Measurements from ENCODE around the gene RGL2. TPM values are rescaled to one million over a fixed set of nuclear protein-coding genes. Genes with fewer than 3 reads are reported as not detected.

Gene RGL2
- total and polyA plus RNA-seq, 2 of the 13 experiments (the other 11 are each of a cell fraction or from before 2014, with no cell fraction given) = 22.9 to 47.4 TPM

- TF ChIP-seq IKZF5 (CRISPR knock-in tag; IDR thresholded peaks at IDR 0.05) (peak; percentile 69), GMEB1 (CRISPR knock-in tag; IDR thresholded peaks at IDR 0.05; ENCODE audit: borderline replicate concordance) (peak; percentile 79), ZNF777 (CRISPR knock-in tag; IDR thresholded peaks at IDR 0.05) (no peak), ZNF205 (CRISPR knock-in tag; IDR thresholded peaks at IDR 0.05) (peak; percentile 75), RBM39 (IDR thresholded peaks at IDR 0.05; ENCODE audit: low read depth, low read length, poor library complexity, severe bottlenecking) (peak; percentile 49)
Observed at GRCh38 chr6:33248932-33249731, 49.6 kb downstream of the RGL2 start (continued).

GRCh38 chr6:33248643-33248931, 50.2 kb downstream of the RGL2 start:
- no peak for FAIRE-seq
- no peaks in the 10 kb centered on the region; a peak in 1 of 5 replicates for H3K27me3 ChIP-seq (ENCODE audit: control insufficient read depth in 1 of 2, insufficient read depth in 2 of 2, low read length in 2 of 2)
- ChIA-PET POLR2A (interaction anchor here (0.8 to 5.1 kb wide), 20 partner anchors 10 to 277 kb away, joined by 3 to 94 read pairs (median 6); partner anchors contain the start of genes HSD17B8, PFDN6, RING1 and RPS18), CTCF (ENCODE audit: low intra/inter-chr PET ratio, low total read pairs) (interaction anchor here (1.0 to 3.1 kb wide), 9 partner anchors 44 to 234 kb away, joined by 4 to 19 read pairs (median 6); partner anchors contain the start of genes HSD17B8, RXRB and SLC39A7)
- H3K79me2 ChIP-seq (ENCODE audit: insufficient read depth, low read length) = no peaks in the 10 kb centered on the region
- H3K36me3 ChIP-seq (replicated peaks in 1 of 2; ENCODE audit: control insufficient read depth in 1 of 2, insufficient read depth in 2 of 2, low read length in 2 of 2) = peaks cover 0 to 2% of the 10 kb centered on the region in 2 experiments; a peak in 3 of 5 replicates
- peak overlapping the region; percentile 22 for H2AFZ ChIP-seq (ENCODE audit: low read length)
- in situ Hi-C loops (cut with HindIII; ENCODE audit: extremely low pct_ligation_motif_present, low pct_unique_long_range_greater_than_20kb) (loop anchor here (5.0 kb wide), 4 partner anchors 46 to 231 kb away; partner anchors contain the start of genes HSD17B8, RXRB and SLC39A7), intact Hi-C loops (cut with micrococcal nuclease; ENCODE audit: unreplicated experiment) (loop anchor here (2.0 kb wide), 4 partner anchors 48 to 234 kb away; partner anchors contain the start of genes RXRB and SLC39A7)
- peak overlapping the region; percentile 100 for H3K4me2 ChIP-seq (ENCODE audit: low read depth, low read length)
- H3K27ac ChIP-seq (ENCODE audit: extremely low read length, insufficient read depth, low read length) = peak overlapping the region; percentile 81
- peaks cover 29% of the 10 kb centered on the region for H3K4me1 ChIP-seq (ENCODE audit: insufficient read depth, low read length)
- H3K9ac ChIP-seq (ENCODE audit: insufficient read depth, low read depth, low read length) = peak overlapping the region; percentile 75
- peak; percentile 2 for ATAC-seq
- DNase-seq (ENCODE audit: low spot score) = no peak
- 2% methylated on average over 18 of the region's 18 CpGs for WGBS (ENCODE audit: low lambda C conversion rate)
- TSS peak; percentile 82 for BruUV-seq (replicated peaks)
- H4K20me1 ChIP-seq (ENCODE audit: insufficient read depth, low read length) = no peaks in the 10 kb centered on the region
- H3K9me3 ChIP-seq (ENCODE audit: low read length) = no peaks in the 10 kb centered on the region
- peak overlapping the region; percentile 51 to 89 (median 64) for H3K4me3 ChIP-seq (replicated peaks in 1 of 3; ENCODE audit: insufficient read depth in 1 of 3, low read depth in 2 of 3, low read length in 3 of 3)
- TF ChIP-seq POLR2AphosphoS2 (IDR thresholded peaks at IDR 0.05; ENCODE audit: low read depth, low read length) = no peak
- no peak for TF ChIP-seq ZNF282 (IDR thresholded peaks at IDR 0.05; ENCODE audit: partially characterized antibody)
- no peak for TF ChIP-seq BORCS8-MEF2B (CRISPR knock-in tag; IDR thresholded peaks at IDR 0.05)
- no peak for TF ChIP-seq RAD51 (IDR thresholded peaks at IDR 0.05; ENCODE audit: borderline replicate concordance)
- peak; percentile 73; the same call in 1 of the 2 replicates for TF ChIP-seq MTA1 (CRISPR knock-in tag; IDR thresholded peaks at IDR 0.05; ENCODE audit: borderline replicate concordance)
- no peak for TF ChIP-seq ZNF776 (CRISPR knock-in tag; IDR thresholded peaks at IDR 0.05)
- TF ChIP-seq ZKSCAN5 (CRISPR knock-in tag; IDR thresholded peaks at IDR 0.05) = no peak
- no peak for TF ChIP-seq ZNF205 (CRISPR knock-in tag; IDR thresholded peaks at IDR 0.05)
- no peak; the same call in 1 of the 2 replicates for TF ChIP-seq ARID2 (CRISPR knock-in tag; IDR thresholded peaks at IDR 0.05; ENCODE audit: borderline replicate concordance)
- TF ChIP-seq HNRNPL (IDR thresholded peaks at IDR 0.05; ENCODE audit: low read depth, low read length) = no peak
- peak; percentile 77; the same call in 1 of the 2 replicates for TF ChIP-seq KLF13 (CRISPR knock-in tag; IDR thresholded peaks at IDR 0.05)
- 0 out of 2 replicates have a peak, but pooled peaks have one; percentile 35 for TF ChIP-seq ZNF512 (CRISPR knock-in tag; IDR thresholded peaks at IDR 0.05)
- no peak for TF ChIP-seq REL (CRISPR knock-in tag; conservative IDR thresholded peaks at IDR 0.05)
- no peak for TF ChIP-seq BHLHE40 (IDR thresholded peaks at IDR 0.05; ENCODE audit: low read length)

Measured in HepG2 (cell line).